ENCODE data around the gene GLT1D1.

GRCh38 chr12:128929057-128929456 lies 75.8 kb downstream of the GLT1D1 start:
- TF ChIP-seq POLR2AphosphoS5 (IDR thresholded peaks at IDR 0.05): no peak
- TF ChIP-seq, protein P1, sequence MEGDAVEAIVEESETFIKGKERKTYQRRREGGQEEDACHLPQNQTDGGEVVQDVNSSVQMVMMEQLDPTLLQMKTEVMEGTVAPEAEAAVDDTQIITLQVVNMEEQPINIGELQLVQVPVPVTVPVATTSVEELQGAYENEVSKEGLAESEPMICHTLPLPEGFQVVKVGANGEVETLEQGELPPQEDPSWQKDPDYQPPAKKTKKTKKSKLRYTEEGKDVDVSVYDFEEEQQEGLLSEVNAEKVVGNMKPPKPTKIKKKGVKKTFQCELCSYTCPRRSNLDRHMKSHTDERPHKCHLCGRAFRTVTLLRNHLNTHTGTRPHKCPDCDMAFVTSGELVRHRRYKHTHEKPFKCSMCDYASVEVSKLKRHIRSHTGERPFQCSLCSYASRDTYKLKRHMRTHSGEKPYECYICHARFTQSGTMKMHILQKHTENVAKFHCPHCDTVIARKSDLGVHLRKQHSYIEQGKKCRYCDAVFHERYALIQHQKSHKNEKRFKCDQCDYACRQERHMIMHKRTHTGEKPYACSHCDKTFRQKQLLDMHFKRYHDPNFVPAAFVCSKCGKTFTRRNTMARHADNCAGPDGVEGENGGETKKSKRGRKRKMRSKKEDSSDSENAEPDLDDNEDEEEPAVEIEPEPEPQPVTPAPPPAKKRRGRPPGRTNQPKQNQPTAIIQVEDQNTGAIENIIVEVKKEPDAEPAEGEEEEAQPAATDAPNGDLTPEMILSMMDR (IDR thresholded peaks at IDR 0.05): no peak
- TF ChIP-seq POLR2A (IDR thresholded peaks at IDR 0.05): no peak

All from transverse colon (tissue), 4 donors.